ENCODE data around the gene ALK.

ALK gene

GRCh38 chr2:29235411-29235810 is 686.0 kb downstream of the ALK start:
- no peak for DNase-seq

GRCh38 chr2:29233428-29233827 is 688.0 kb downstream of the ALK start:
- no peak for DNase-seq

- no peak for DNase-seq
Observed at GRCh38 chr2:29232041-29232440, 689.3 kb downstream of the ALK start.

DNA sequence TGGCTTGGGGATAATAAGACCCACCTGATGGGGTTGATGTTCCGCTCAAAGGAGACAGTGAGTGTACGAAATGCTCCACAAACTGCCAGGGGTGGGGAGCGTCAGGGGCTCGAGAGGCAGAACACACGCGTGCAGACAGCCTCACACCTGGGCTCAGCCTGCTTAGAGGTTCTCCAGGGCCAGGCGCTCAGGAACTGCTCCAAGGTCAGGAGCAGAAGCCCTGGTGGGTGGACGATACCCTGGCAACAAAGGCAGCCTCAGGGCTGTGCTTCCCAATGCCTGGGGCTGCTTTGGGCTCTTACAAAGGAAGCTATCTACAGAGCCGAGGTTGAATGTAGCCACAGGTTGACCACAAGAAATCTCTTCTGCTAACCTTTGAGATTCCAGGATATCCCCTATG is 691.7 kb downstream of the ALK start:
- DNase-seq = no peak

GRCh38 chr2:29228947-29229346 is 692.4 kb downstream of the ALK start:
- no peak for DNase-seq

DNA sequence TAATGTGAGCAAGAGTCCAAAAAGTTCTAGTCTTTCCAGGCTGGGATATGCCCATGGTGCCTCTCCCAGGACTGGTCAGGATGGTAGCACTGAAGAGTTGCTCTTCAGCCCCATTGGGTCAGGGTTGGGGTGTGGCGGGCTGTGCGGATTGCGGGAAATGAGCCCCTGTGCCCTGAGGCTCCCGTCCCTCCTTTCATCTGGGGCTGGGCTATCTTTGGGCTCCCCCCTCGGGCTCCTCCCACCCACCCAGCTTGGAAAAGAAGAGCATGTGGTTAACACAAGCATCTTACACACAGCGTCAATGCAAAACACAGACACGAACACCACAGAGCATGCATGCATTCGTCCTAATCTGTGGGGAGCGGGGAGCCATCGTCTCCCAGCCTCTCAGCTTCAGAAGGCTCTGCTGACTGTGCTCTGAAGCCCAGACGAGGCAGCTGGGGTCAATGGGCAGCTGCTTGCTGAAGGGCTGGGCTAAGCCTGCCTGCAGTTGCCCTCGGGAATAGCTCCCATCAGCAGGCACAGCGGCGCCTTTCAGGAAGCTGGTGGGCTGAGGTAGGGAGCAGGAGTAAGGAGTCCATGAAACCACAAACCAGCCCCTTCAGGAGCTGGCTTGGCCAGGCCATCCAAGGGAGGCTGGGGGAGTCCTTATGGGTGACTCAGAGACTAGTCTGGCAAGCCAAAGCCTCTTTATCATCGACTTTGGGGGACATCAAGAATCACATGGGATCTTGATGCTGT is 693.3 kb downstream of the ALK start:
- DNase-seq = no peak

DNA sequence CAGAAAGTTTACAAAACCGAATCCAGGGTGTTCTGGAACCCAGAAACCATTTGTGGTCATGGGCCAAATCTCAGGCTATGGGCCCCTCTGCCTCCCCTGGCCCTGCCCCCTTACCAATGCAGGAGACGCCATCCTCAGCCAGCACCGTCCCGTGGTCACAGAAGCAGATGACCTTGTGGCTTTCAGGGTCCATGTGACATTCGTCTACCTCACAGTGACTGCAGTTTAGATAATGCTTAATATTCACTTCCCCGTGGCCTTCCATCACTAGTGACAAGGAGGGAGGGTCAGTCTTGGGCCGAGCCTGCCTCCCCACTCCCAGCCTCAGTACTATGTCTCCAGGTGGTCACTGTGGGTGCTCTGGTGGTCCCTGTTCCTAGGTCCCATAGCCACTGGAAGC is 694.6 kb downstream of the ALK start:
- no peak for DNase-seq

GRCh38 chr2:29226375-29226774 is 695.0 kb downstream of the ALK start:
- no peak for DNase-seq

DNA sequence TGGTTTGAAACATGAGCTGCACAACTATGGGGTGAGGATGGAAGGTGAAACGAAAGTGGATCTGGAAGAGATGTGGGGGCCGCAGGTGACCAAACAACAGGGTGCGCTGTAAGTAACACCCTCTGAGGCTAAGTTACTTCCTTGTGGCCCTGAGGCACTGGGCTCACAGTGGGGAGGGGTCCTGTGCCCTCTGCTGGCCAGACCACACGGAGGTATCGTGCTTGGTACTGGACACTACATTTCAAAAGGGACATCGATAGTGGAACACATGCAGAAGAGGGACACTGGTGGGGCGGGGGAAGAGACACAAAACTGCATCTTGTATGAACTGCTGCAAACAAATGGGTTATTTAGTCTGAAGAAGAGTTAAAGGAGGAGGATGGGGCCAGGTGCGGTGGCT is 695.6 kb downstream of the ALK start:
- no peak for DNase-seq

- DNase-seq = no peak
Observed at GRCh38 chr2:29224693-29225551, 696.5 kb downstream of the ALK start.

- DNase-seq = no peak
Observed at GRCh38 chr2:29223851-29224692, 697.3 kb downstream of the ALK start.

- no peak for DNase-seq
Observed at GRCh38 chr2:29223257-29223656, 698.1 kb downstream of the ALK start.

DNA sequence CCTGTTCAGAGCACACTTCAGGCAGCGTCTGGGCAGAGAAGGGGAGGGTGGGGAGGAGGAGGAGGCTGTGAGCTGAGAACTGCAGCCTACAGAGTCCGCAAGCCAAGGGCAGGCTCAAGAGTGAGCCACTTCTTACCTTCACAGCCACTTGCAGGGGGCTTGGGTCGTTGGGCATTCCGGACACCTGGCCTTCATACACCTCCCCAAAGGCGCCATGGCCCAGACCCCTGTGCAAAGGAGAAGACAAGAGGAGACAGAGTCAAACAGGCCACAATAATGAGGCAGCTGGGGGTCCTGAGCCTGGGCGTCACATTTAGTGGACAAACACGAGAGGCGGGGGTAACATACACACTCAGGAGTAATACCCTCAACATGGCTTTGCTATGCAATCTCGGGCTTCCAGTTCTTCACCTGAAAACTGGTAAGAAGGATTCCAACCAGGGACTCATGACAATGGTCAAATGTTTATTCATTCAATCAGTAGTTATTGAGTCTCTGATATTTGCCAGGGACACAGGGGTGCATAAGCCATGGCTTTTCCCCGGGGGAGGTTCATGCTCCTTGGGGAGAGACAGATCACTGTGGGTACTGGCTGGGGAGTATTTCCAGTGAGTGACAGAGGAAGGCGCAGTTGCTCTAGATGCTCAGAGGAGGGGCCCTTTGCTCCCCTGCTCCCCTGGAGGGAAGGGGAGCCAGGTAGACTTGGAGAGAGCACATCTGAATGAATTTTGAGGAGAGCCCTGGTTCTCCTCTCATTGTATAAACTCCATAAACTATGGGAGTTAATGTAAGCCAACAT is 698.8 kb downstream of the ALK start:
- DNase-seq = no peak

DNA sequence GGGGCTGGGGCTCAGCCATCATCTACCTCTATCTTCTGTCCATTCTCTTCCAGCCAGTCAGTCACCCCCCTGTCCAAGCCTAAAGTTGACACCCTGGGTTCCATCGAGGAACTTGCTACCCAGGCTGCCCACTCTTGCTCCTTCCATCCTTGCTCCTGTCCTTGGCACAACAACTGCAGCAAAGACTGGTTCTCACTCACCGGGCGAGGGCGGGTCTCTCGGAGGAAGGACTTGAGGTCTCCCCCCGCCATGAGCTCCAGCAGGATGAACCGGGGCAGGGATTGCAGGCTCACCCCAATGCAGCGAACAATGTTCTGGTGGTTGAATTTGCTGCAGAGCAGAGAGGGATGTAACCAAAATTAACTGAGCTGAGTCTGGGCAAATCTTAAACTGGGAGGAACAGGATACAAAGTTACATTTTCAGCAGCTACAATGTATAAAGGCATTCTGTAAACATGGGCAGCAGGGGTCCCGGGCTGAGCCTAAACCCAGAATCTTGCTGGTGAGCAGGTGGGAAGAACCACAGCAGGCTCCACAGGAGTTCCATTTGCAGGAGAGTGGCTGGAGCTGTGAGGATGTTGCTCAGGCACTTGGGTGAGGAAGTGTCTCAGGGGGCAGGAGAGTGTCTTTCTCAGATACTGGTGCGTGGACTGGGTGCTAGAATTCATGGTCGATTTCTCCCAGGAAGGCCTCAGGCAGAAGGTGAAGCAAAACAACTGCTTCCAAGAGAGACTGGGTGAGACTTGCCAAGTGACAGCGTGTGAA is 700.7 kb downstream of the ALK start:
- no peak for DNase-seq

GRCh38 chr2:29219374-29219773 is 702.0 kb downstream of the ALK start:
- DNase-seq = no peak

GRCh38 chr2:29218550-29219125 is 702.7 kb downstream of the ALK start:
- DNase-seq = no peak

GRCh38 chr2:29218071-29218470 is 703.3 kb downstream of the ALK start:
- DNase-seq = no peak

GRCh38 chr2:29216609-29216909 is 704.8 kb downstream of the ALK start:
- no peak for DNase-seq

DNA sequence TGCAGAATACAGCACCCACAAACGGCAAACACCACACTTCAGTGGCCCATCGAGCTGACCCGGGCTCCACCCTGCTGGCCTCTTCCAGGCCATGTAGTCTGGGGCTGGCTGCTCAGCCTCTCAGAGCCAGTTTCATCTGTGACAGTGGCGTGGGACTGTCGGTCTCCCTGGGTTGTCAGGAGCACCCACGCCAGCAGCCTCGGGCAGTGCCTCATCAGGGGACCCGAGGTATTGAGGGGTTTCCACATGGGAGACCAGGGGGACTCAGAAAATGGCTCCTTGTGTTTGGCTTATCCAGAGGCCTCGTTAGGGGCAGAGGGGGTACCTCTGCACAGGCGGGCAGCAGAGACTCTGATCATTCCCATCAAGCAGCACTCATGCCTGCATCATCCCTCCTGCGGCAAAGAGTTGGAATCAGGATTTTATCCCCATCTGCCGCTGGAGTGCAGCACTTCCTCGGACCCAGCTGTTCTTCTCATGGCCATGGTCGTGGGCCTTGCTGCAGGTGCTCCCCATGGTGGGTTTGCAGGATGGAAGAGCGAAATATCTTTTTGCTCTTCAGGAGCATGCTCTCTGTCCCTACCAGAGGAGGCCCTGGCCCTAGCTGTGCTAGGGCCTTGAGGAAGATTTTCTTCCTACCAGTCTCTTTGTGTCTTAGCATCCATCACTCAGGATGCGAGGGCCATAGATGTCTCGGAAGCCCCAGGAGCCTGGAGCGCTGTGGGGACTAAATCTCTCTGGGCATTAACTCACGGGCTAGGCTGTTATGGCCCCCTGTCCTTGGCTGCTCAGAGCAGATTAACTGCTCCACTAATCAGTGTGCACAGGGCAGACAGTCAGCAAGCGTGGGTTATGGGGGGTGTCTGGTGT is 705.4 kb downstream of the ALK start:
- no peak for DNase-seq

DNA sequence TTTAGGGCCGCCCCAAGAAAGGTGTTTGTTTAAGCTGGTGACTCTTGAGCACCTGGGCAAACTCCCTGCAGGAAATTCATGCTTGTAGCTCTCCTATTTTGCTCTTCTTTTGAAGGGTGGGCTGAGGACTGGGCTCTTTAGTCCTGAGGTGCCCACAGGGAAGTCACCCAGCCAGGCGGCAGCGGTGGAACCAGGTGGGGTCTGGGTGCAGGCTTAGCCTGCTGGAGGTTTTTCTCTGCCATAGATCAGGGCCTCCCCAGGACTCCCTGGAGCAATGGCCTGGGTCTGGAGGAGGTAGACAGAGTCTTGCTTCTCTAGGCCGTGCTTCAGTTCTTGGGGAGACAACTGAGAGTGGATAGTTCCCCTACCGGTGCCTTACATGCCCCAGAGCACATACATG is 706.3 kb downstream of the ALK start:
- DNase-seq = no peak

DNA sequence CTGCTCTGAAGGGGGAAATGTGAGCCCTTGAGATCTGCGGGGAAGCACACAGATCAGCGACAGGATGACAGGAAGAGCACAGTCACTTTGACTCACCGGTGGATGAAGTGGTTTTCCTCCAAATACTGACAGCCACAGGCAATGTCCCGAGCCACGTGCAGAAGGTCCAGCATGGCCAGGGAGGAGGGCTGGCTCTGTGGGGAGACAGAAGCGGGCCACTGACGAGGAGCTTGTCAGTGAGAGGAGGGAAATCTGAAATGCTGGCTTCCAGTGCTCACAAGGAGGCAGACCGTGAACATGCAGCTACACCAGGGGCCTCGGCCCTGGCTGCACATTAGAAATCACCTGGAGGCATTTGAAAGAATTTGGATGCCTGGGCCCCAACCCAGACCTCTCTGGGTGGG is 707.5 kb downstream of the ALK start:
- no peak for DNase-seq
